T-helper 2 cell (primary cell): ENCODE results near the gene KSR1.

Experiments used
- DNase-seq, 5 experiments: peaks; one replicate each; pipeline versions ENCODE4 v3.0.0 to v3.0.0-alpha.2; 2012 to 2022

Gene KSR1

DNA sequence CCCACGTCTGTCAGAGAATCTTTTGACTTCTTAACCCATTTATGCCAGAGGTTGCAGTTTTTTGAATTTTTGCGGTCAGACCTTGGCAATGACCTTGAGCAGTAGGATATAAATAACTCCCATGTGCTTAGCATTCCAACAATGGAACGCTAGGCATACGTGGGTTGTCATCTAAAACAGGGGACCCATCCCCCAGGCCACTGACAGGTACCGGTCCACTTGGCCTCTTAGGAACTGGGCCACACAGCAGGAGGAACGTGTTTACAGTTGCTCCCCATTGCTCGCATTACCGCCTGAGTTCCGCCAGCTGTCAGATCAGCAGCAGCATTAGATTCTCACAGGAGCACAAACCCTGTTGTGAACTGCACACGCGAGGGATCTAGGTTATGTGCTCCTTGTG, 97.9 kb downstream of the KSR1 start:
- no peak for DNase-seq

- DNase-seq = no peak
These were observed 98.7 kb downstream of the KSR1 start for GRCh38 chr17:27554911-27555310.

DNA sequence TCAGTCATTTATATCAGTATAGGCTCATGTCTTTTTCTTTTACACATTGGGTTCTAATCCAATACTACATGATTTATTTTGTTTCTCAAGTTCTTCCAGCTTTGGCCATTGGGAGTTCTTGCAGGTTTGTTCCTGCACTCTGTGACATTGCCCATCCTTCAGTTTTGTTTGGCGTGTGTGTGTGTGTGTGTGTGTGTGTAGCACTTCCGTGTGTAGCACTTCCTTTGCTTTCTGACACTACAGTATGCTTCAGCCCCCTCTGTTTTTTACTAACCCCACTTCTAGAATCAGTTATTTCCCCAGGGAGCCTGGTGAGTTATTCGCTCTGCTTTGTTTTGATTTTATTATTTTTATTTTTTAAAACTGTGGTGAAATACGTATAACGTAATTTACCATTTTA, 99.1 kb downstream of the KSR1 start:
- peak in 1 of 5 experiments; percentile 40 for DNase-seq

DNA sequence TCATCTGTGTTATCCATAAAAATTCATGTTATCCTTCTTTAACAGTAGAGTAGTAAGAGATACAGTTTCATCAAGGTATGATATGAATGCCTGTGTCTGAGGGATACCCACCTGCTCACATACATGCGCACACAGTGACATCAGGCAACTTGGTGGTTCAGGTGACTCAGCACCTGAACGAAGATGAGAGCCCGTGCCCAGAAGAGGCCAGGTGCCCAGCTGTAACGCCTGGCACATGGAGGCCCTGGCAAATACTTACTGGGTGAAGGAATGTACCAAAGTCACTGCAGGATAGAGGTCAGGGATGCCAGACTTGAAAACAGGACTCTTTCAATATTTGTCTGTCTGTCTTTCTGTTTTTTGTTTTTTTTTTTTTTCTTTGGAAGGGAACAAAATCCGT, 102.1 kb downstream of the KSR1 start:
- no peak for DNase-seq

DNA sequence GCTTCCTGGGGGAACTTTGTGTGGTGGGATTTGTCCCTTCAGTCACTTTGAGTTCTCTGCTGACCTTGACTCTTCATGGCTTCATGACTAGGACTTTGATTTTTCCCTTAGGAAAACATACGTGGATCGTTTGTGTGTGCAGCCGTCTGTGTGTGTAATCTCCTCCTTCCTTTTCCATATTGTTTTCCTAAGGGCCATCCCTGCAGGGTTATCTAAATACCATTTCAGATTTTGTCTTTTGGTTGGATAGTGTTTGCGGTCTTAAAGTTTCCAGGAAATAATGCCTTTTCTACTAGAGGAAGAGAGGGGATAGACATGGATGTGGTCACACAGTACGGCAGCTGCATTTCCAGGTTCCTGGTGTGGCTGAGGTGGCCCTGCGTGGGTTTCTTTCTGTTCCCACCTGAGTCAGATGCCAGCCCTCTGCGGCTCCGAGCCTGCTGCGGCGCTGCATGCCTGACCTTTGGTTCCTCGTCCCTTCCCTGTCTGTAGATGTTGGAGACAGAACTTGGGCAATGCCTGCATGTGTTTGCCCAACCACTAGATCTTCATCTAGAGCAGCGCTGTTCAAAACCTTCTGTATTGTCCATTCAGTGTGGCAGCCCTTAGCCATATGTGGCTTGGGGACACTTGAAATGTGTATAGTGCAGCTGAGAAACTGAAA, 102.7 kb downstream of the KSR1 start:
- DNase-seq = no peak

DNA sequence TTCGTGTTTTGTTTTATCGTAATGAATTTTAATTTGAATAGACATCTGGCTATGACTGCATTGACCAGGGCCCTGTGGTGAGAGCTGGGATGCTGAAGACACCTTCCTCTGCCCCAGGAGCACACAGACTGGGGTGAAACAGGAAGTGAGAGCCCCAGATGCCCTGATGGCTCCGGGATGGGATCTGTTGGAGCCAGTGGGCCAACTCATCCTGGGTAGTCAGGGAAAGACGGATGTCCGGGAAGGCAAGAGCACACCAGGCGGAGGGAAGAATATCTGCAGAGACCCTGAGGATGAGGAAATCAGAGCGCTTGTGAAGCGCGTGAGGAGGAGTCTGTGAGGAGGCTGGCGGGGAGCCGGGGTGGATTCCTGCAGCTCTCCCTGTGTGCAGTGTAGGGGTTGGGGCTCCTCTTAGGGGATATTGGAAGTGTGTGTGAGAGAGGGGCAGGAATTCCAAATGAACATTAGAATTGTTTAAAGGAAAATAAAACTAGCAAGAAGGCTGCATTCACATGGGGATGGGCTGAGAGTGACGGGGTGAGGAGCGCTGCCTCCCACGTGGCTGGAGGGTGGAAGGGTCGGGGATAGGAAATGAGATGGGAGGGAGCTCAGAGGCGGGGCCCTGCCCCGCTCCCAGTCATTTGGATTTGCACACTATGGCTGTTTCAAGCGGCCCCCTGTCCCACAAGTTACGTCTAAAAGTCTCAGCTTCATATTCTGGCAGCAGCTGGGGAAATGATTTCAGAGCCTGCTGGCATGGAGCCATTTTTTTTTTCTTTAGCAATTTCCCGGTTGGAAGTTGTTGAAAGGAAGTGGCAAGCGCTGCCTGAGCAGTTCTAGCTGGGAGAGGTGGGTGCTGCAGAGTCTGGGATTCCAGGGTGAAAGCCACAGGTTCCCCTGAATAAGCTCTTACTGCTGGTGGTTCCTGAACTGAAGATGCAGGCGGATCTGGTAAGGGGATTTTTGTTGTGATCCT, 103.5 kb downstream of the KSR1 start:
- DNase-seq = no peak

GRCh38 chr17:27560668-27561067, 104.4 kb downstream of the KSR1 start:
- DNase-seq = no peak

DNA sequence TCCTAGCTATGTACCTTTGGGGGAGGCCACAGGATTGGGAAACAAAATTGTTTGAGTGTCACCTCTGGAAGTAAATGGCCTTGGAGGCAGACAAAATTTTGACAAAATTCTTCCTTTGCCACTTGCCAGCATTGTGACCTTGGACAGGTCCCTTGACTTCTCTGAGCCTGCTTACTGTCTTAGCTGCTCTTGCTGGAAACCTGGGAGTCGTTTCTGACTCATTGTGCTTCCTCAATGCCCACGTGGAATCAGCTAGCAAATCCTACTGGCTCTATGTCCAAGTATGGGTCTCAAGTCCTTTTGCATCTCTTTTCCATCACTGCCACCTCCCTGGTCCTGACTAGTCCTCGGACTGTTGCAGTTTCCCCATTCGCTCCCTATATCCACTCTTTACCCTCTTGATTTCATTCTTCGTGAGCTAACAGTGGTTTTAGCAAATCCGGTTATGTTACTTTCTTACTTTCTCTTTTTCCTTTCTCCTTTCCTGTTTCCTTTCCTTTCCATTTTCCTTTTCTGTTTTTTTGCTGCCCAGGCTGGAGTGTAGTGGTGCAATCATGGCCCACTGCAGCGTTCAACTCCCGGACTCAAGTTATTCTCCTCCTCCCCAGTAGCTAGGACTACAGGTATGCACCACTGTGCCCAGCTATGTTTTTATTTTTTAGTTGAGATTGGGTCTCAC, 106.7 kb downstream of the KSR1 start:
- no peak for DNase-seq

GRCh38 chr17:27563532-27563931, 107.3 kb downstream of the KSR1 start:
- DNase-seq = peak in 1 of 5 experiments; percentile 1

- DNase-seq = no peak
These were observed 108.2 kb downstream of the KSR1 start for GRCh38 chr17:27564463-27564862.

GRCh38 chr17:27565874-27566670, 109.8 kb downstream of the KSR1 start:
- DNase-seq = peak in 1 of 5 experiments; percentile 9

DNA sequence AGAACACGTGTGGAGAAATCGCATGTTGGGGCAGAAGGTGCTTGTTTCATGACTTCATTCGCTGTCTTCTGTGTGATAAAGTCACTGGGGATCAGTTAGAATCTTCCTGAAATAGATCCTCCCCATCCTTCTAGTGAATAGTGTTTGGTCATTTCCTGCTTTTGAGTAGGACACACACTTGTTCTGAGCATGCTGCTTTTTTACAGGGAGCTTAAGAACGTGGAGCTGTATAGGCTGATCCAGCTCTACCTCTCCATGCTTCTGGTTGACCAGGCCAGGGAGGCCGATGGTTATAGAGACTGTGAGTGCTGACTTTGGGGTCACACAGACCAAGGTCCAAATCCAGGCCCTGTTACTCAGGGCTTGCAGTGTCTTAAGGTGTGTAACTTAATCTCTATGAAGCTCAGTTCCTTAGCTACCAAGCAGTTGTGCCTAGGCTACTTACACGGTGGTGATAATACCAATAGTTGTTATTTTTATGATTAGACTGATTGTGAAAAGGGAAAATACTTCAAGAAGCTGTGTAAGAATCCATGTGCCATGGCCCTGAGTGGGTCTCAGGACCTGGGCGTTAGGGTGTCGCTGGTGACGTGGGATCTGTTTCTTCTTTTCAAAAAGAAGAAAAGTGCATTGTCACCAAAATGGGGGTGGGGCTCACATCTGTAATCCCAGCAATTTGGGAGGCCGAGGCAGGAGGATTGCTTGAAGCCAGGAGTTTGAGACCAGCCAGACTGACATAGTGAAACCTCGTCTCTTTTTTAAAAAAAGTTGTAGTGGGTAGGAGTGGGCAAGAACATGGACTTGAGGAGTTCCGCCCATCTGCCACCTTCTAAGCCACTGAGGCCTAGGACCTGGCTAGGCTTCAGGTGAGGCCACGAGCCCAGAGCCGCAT, 110.7 kb downstream of the KSR1 start:
- DNase-seq = no peak

- DNase-seq = no peak
These were observed 111.3 kb downstream of the KSR1 start for GRCh38 chr17:27567563-27567859.

DNA sequence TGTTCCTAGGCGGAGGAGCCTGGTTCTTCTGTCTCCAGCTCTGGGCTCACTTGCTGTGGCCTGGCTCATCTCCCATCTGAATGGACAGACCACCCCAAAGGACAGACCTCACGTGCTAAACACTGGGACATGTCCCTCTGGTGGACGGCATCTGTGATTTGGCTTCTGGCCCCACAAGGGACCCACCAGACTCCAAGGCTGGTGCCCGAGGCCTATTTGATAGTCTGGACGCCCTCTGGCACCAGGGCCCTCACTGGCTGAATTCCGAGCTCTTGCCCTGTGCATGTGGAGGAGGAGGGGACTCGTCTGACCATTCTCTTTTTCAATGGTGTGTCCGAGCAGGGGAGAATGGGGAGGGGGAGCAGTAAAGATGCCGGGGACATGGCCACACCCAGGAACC, 112.0 kb downstream of the KSR1 start:
- no peak for DNase-seq

GRCh38 chr17:27568811-27569210, 112.6 kb downstream of the KSR1 start:
- no peak for DNase-seq

GRCh38 chr17:27569257-27569722, 113.0 kb downstream of the KSR1 start:
- peak in 3 of 5 experiments; percentile 24 to 75 (median 58) for DNase-seq

DNA sequence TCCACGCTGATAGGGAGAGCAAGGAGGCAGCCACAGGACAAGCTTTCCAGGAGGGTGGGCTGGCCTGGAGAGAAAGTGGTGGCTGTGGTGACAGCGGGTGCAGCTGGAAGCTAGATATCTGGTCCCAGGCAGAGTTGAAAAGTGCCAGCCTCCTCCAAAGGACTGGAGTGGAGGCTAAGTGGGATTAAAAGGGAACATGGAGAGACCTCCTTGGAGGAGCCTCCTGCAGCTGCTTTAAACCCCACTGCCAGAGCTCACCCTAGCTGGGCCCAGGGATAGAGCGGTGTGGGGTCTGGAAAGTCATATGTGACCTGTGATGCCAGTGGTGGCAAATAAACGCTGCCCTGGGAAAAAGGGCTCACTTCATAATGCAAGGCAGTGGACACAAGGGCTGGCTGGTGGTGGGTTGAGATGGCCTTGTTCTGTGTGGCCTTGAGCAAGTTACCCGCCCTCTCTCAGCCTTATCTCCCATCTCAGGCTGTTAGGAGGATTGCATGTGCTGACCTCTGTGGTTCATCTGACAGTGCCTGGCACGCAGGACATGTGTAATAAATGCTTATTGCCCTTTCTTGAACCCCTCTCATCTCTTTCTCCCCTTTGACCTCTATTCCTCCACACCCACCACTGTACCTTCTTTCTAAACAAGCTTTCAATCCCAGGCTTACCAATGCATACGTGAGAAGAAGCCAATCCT, 113.8 kb downstream of the KSR1 start:
- DNase-seq = no peak

DNA sequence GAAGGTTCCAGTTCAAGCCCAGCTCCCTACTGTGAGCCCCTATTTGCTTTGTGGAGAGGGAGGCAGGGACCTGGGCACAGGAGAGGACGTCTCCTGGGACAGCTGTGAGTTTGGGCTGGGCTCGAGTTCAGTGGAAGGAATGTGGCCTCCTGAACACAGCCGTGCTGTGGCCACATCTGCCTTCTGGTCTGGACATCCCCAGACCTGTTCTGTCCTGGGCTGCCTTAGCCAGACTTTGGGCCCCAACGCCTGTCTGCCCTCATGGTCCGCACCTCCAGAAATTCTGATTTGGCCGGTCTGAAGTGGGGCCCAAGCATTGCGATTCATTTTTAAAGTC, 114.3 kb downstream of the KSR1 start:
- no peak for DNase-seq

- no peak for DNase-seq
These were observed 115.5 kb downstream of the KSR1 start for GRCh38 chr17:27571563-27572352.

DNA sequence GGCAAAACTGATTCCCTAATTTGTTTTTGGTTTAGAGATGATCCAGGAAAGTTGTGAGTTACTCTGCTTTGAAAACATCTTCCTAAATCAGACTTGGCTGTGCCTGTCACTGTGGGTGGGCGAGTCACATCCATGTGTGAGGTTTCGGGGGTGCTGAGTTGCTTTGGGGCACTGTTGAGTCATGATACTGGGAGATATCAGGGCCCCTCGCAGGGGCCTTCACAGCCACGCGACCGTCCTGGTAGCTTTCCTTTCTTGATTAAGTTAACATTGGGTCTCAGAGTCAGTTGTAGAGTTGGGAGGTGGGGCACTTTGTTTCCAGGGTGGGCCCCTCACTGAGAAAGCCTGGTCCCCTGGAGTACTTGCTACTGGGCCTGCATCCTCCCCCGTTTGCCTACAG, 116.4 kb downstream of the KSR1 start:
- peak in 1 of 5 experiments; percentile 51 for DNase-seq
